B cell (primary cell): ENCODE results near the gene OVCA2.

Experiments used
- CTCF ChIP-seq: fragments of 200-600 bp; IDR thresholded peaks from one replicate; pipeline ENCODE4 v1.8.0; 2022; ENCODE audit warnings: antibody characterized with exemption, mild to moderate bottlenecking
- EZH2 ChIP-seq: IDR thresholded peaks from 2 replicates; pipeline ENCODE4 v1.6.1; 2012; ENCODE audit warnings: borderline replicate concordance, low read depth, mild to moderate bottlenecking, moderate library complexity, low read length; ENCODE audit not compliant: insufficient read depth, poor library complexity, severe bottlenecking

- TF ChIP-seq CTCF (no peak), EZH2 (no peak)
Measured at GRCh38 chr17:2090210-2090641, 48.4 kb downstream of the OVCA2 start.
